ENCODE measurements around the gene CEBPB.

GRCh38 chr20:50237349-50237748 is 46.7 kb downstream of the CEBPB start:
- TF ChIP-seq CTCF (IDR thresholded peaks at IDR 0.05) (no peak), POLR2A (IDR thresholded peaks at IDR 0.05) (no peak)
